Measurements from ENCODE around the gene CYBB. TPM values are rescaled to one million over a fixed set of nuclear protein-coding genes. Genes with fewer than 3 reads are reported as not detected.

The CYBB gene
- polyA plus RNA-seq (2013, experiment 1 of 2), result 0.01 TPM
- 0.03 TPM for polyA plus RNA-seq (2013, experiment 2 of 2)

DNA sequence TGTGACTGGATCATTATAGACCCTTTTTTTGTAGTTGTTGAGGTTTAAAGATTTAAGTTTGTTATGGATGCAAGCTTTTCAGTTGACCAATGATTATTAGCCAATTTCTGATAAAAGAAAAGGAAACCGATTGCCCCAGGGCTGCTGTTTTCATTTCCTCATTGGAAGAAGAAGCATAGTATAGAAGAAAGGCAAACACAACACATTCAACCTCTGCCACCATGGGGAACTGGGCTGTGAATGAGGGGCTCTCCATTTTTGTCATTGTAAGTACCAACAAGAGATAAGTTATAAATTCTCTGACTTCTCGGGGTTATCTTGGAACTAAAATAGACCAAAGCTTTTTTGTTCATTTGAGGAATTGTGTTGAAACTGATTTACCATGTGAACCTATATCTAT, at the start of gene CYBB:
Gene CYBB, plus strand, starts transcription at position 203 of the 400 bp plus-strand sequence. Its CDS starts 19 bp downstream, at position 222.
- no peak within 1 kb of the TSS for H3K4me3 ChIP-seq (ENCODE audit: low read length in 2 of 2)
- H3K14ac ChIP-seq (ENCODE audit: low read length), result no peak within 1 kb of the TSS
- H3K18ac ChIP-seq (ENCODE audit: low read length), result no peak within 1 kb of the TSS
- no peak within 1 kb of the TSS for H3K4ac ChIP-seq (ENCODE audit: low read length)
- no CpG with 5 or more reads among the region's 2 CpGs for WGBS, 2 donors (ENCODE audit: extremely low coverage in 2 of 2, insufficient read length in 2 of 2, insufficient replicate concordance in 1 of 2)
- no peaks in the 10 kb centered on the region for H3K36me3 ChIP-seq (replicated peaks in 1 of 2; ENCODE audit: control insufficient read depth in 2 of 2, insufficient read depth in 2 of 2, low read length in 2 of 2)
- no peak within 1 kb of the TSS for H4K91ac ChIP-seq (ENCODE audit: low read depth, low read length, poor library complexity)
- no peak within 1 kb of the TSS for H2AFZ ChIP-seq (ENCODE audit: low read length)
- H3K4me1 ChIP-seq (ENCODE audit: control insufficient read depth in 2 of 2, insufficient read depth in 1 of 2, low read depth in 1 of 2, low read length in 2 of 2), result no peaks in the 10 kb centered on the region
- no peak within 1 kb of the TSS for H2BK12ac ChIP-seq (ENCODE audit: low read length)
- H3K23ac ChIP-seq (ENCODE audit: low read depth, low read length, poor library complexity), result no peak within 1 kb of the TSS
- no peak within 1 kb of the TSS for H2BK5ac ChIP-seq (ENCODE audit: low read length)
- H3K9ac ChIP-seq (ENCODE audit: low read depth, low read length, poor library complexity), result no peak within 1 kb of the TSS
- H3K9me3 ChIP-seq (replicated peaks in 1 of 2; ENCODE audit: control insufficient read depth in 2 of 2, insufficient read depth in 1 of 2, low read depth in 1 of 2, low read length in 2 of 2), result no peaks in the 10 kb centered on the region
- H2AK5ac ChIP-seq (ENCODE audit: low read depth, low read length), result no peak within 1 kb of the TSS
- no peaks in the 10 kb centered on the region for H3K79me1 ChIP-seq (ENCODE audit: low read depth, low read length)
- no peak within 1 kb of the TSS for H4K8ac ChIP-seq (ENCODE audit: low read depth, low read length)
- no peaks in the 10 kb centered on the region for H3K27me3 ChIP-seq (ENCODE audit: control insufficient read depth in 3 of 3, insufficient read depth in 3 of 3, low read depth in 1 of 3, low read length in 3 of 3)
- DNase-seq (ENCODE audit: low spot score), result no peak
- no peak within 1 kb of the TSS for H3K4me2 ChIP-seq (ENCODE audit: insufficient read depth, low read length, poor library complexity, severe bottlenecking)
- no peak within 1 kb of the TSS for H2BK15ac ChIP-seq (ENCODE audit: low read length)
- H3K27ac ChIP-seq (replicated peaks; ENCODE audit: low read length), result no peak within 1 kb of the TSS
- no peak within 1 kb of the TSS for H2BK120ac ChIP-seq (ENCODE audit: low read depth, low read length)

DNA sequence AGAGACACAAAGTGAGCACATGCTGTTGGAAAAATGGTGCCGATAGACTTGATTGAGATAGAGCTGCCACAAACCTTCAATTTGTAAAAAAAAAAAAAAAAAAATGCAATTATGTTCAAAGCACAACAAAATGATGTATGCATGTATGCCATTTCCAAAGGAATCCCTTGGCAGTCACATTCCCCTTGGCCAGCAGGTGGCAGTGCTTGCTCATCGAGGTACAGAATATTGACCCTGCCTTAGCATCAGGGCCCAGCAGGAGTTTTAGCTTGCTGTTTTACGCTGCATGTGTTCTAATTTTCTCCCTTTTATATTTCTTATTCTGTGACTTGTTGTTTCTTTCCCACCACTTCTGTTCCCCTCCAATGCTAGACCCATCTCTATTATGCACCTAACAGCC, 34.5 kb upstream of the CYBB start:
- no CpG with 5 or more reads among the region's 3 CpGs for WGBS, 2 donors (ENCODE audit: extremely low coverage in 2 of 2, insufficient read length in 2 of 2, insufficient replicate concordance in 1 of 2)
- no peak overlapping the region for H3K9ac ChIP-seq (ENCODE audit: low read depth, low read length, poor library complexity)
- no peak overlapping the region for H3K4me2 ChIP-seq (ENCODE audit: insufficient read depth, low read length, poor library complexity, severe bottlenecking)
- H2BK15ac ChIP-seq (ENCODE audit: low read length), result no peak overlapping the region
- H3K27me3 ChIP-seq (ENCODE audit: control insufficient read depth in 3 of 3, insufficient read depth in 3 of 3, low read depth in 1 of 3, low read length in 3 of 3), result no peaks in the 10 kb centered on the region
- DNase-seq (ENCODE audit: low spot score), result peak; percentile 23
- no peak overlapping the region for H2AFZ ChIP-seq (ENCODE audit: low read length)
- no peaks in the 10 kb centered on the region for H3K79me1 ChIP-seq (ENCODE audit: low read depth, low read length)
- H3K36me3 ChIP-seq (replicated peaks in 1 of 2; ENCODE audit: control insufficient read depth in 2 of 2, insufficient read depth in 2 of 2, low read length in 2 of 2), result no peaks in the 10 kb centered on the region
- H3K4me1 ChIP-seq (ENCODE audit: control insufficient read depth in 2 of 2, insufficient read depth in 1 of 2, low read depth in 1 of 2, low read length in 2 of 2), result no peaks in the 10 kb centered on the region
- H3K4me3 ChIP-seq (ENCODE audit: low read length in 2 of 2), result no peak overlapping the region
- no peak overlapping the region for H3K27ac ChIP-seq (replicated peaks; ENCODE audit: low read length)
- H2BK12ac ChIP-seq (ENCODE audit: low read length), result no peak overlapping the region
- no peak overlapping the region for H4K8ac ChIP-seq (ENCODE audit: low read depth, low read length)
- no peak overlapping the region for H3K4ac ChIP-seq (ENCODE audit: low read length)
- no peak overlapping the region for H3K18ac ChIP-seq (ENCODE audit: low read length)
- no peak overlapping the region for H2BK5ac ChIP-seq (ENCODE audit: low read length)
- no peak overlapping the region for H2AK5ac ChIP-seq (ENCODE audit: low read depth, low read length)
- H2BK120ac ChIP-seq (ENCODE audit: low read depth, low read length), result no peak overlapping the region
- H3K9me3 ChIP-seq (replicated peaks in 1 of 2; ENCODE audit: control insufficient read depth in 2 of 2, insufficient read depth in 1 of 2, low read depth in 1 of 2, low read length in 2 of 2), result no peaks in the 10 kb centered on the region
- no peak overlapping the region for H3K23ac ChIP-seq (ENCODE audit: low read depth, low read length, poor library complexity)
- H4K91ac ChIP-seq (ENCODE audit: low read depth, low read length, poor library complexity), result no peak overlapping the region
- H3K14ac ChIP-seq (ENCODE audit: low read length), result no peak overlapping the region

- no peak overlapping the region for H2BK5ac ChIP-seq (ENCODE audit: low read length)
- no peak overlapping the region for H2BK120ac ChIP-seq (ENCODE audit: low read depth, low read length)
- no peak overlapping the region for H3K18ac ChIP-seq (ENCODE audit: low read length)
- H3K9me3 ChIP-seq (replicated peaks in 1 of 2; ENCODE audit: control insufficient read depth in 2 of 2, insufficient read depth in 1 of 2, low read depth in 1 of 2, low read length in 2 of 2), result no peaks in the 10 kb centered on the region
- no CpG with 5 or more reads among the region's 1 CpG for WGBS, 2 donors (ENCODE audit: extremely low coverage in 2 of 2, insufficient read length in 2 of 2, insufficient replicate concordance in 1 of 2)
- H3K79me1 ChIP-seq (ENCODE audit: low read depth, low read length), result no peaks in the 10 kb centered on the region
- no peak overlapping the region for H3K4ac ChIP-seq (ENCODE audit: low read length)
- H2AFZ ChIP-seq (ENCODE audit: low read length), result no peak overlapping the region
- no peak overlapping the region for H2BK12ac ChIP-seq (ENCODE audit: low read length)
- H3K4me1 ChIP-seq (ENCODE audit: control insufficient read depth in 2 of 2, insufficient read depth in 1 of 2, low read depth in 1 of 2, low read length in 2 of 2), result no peaks in the 10 kb centered on the region
- no peak overlapping the region for H4K8ac ChIP-seq (ENCODE audit: low read depth, low read length)
- no peak overlapping the region for H3K14ac ChIP-seq (ENCODE audit: low read length)
- no peak overlapping the region for H4K91ac ChIP-seq (ENCODE audit: low read depth, low read length, poor library complexity)
- H3K4me3 ChIP-seq (ENCODE audit: low read length in 2 of 2), result no peak overlapping the region
- H3K27ac ChIP-seq (replicated peaks; ENCODE audit: low read length), result no peak overlapping the region
- H2AK5ac ChIP-seq (ENCODE audit: low read depth, low read length), result no peak overlapping the region
- no peak overlapping the region for H3K4me2 ChIP-seq (ENCODE audit: insufficient read depth, low read length, poor library complexity, severe bottlenecking)
- H2BK15ac ChIP-seq (ENCODE audit: low read length), result no peak overlapping the region
- H3K27me3 ChIP-seq (ENCODE audit: control insufficient read depth in 3 of 3, insufficient read depth in 3 of 3, low read depth in 1 of 3, low read length in 3 of 3), result no peaks in the 10 kb centered on the region
- H3K36me3 ChIP-seq (replicated peaks in 1 of 2; ENCODE audit: control insufficient read depth in 2 of 2, insufficient read depth in 2 of 2, low read length in 2 of 2), result no peaks in the 10 kb centered on the region
- DNase-seq (ENCODE audit: low spot score), result no peak
- no peak overlapping the region for H3K23ac ChIP-seq (ENCODE audit: low read depth, low read length, poor library complexity)
- H3K9ac ChIP-seq (ENCODE audit: low read depth, low read length, poor library complexity), result no peak overlapping the region
Measured at GRCh38 chrX:37745835-37746217, 34.0 kb upstream of the CYBB start.

GRCh38 chrX:37746218-37746941, 33.5 kb upstream of the CYBB start:
- DNase-seq (ENCODE audit: low spot score), result no peak
- no peaks in the 10 kb centered on the region for H3K79me1 ChIP-seq (ENCODE audit: low read depth, low read length)
- no peak overlapping the region for H3K4ac ChIP-seq (ENCODE audit: low read length)
- no peak overlapping the region for H2AK5ac ChIP-seq (ENCODE audit: low read depth, low read length)
- no peaks in the 10 kb centered on the region for H3K36me3 ChIP-seq (replicated peaks in 1 of 2; ENCODE audit: control insufficient read depth in 2 of 2, insufficient read depth in 2 of 2, low read length in 2 of 2)
- no peaks in the 10 kb centered on the region for H3K9me3 ChIP-seq (replicated peaks in 1 of 2; ENCODE audit: control insufficient read depth in 2 of 2, insufficient read depth in 1 of 2, low read depth in 1 of 2, low read length in 2 of 2)
- H3K9ac ChIP-seq (ENCODE audit: low read depth, low read length, poor library complexity), result no peak overlapping the region
- no peak overlapping the region for H3K27ac ChIP-seq (replicated peaks; ENCODE audit: low read length)
- no peak overlapping the region for H2AFZ ChIP-seq (ENCODE audit: low read length)
- H2BK15ac ChIP-seq (ENCODE audit: low read length), result no peak overlapping the region
- H2BK5ac ChIP-seq (ENCODE audit: low read length), result no peak overlapping the region
- no peak overlapping the region for H3K18ac ChIP-seq (ENCODE audit: low read length)
- no CpG with 5 or more reads among the region's 7 CpGs for WGBS, 2 donors (ENCODE audit: extremely low coverage in 2 of 2, insufficient read length in 2 of 2, insufficient replicate concordance in 1 of 2)
- H4K8ac ChIP-seq (ENCODE audit: low read depth, low read length), result no peak overlapping the region
- no peak overlapping the region for H3K4me2 ChIP-seq (ENCODE audit: insufficient read depth, low read length, poor library complexity, severe bottlenecking)
- no peaks in the 10 kb centered on the region for H3K4me1 ChIP-seq (ENCODE audit: control insufficient read depth in 2 of 2, insufficient read depth in 1 of 2, low read depth in 1 of 2, low read length in 2 of 2)
- no peaks in the 10 kb centered on the region for H3K27me3 ChIP-seq (ENCODE audit: control insufficient read depth in 3 of 3, insufficient read depth in 3 of 3, low read depth in 1 of 3, low read length in 3 of 3)
- no peak overlapping the region for H3K23ac ChIP-seq (ENCODE audit: low read depth, low read length, poor library complexity)
- H4K91ac ChIP-seq (ENCODE audit: low read depth, low read length, poor library complexity), result no peak overlapping the region
- H3K14ac ChIP-seq (ENCODE audit: low read length), result no peak overlapping the region
- H2BK120ac ChIP-seq (ENCODE audit: low read depth, low read length), result no peak overlapping the region
- no peak overlapping the region for H3K4me3 ChIP-seq (ENCODE audit: low read length in 2 of 2)
- peak overlapping the region; percentile 10 for H2BK12ac ChIP-seq (ENCODE audit: low read length)

Measured in neuronal stem cell (in vitro differentiated cells).